ENCODE data around the gene SLC25A51. TPM values are rescaled to one million over a fixed set of nuclear protein-coding genes. Genes with fewer than 3 reads are reported as not detected.

Gene SLC25A51
- total RNA-seq, 1 donor: 103 TPM

DNA sequence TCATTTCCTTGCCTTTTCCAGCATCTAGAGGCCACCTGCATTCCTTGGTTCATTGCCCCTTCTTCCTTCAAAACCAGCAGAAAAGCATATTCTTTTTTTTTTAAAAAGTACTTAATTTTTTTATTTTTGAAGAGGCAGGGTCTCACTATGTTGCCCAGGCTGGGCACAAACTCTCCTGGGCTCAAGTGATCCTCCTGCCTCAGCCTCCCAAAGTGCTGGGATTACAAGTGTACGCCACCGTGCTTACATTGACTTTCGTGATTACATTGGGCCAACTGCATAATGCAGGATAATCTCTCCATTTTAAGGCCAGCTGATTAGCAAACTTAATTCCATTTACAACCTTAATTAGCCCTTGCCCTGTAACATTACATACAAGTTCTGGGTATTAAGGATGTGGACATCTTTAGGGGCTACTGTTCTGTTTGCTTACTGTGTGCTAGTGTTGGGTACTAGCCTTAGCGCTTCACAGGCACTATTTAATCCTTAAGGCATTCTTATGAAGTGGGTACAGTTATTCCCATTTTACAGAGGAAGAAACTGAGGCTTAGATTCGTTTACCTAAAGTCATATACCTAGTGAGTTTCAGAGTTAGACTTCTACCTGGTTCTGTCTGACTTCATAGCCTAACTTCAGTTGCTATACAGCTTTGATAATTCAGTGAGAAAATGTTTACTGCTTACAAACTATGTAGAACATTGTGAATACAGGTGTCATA, 33.7 kb downstream of the SLC25A51 start:
- no peak overlapping the region for H3K4me3 ChIP-seq (ENCODE audit: low read depth, low read length)
- TF ChIP-seq, protein P1, sequence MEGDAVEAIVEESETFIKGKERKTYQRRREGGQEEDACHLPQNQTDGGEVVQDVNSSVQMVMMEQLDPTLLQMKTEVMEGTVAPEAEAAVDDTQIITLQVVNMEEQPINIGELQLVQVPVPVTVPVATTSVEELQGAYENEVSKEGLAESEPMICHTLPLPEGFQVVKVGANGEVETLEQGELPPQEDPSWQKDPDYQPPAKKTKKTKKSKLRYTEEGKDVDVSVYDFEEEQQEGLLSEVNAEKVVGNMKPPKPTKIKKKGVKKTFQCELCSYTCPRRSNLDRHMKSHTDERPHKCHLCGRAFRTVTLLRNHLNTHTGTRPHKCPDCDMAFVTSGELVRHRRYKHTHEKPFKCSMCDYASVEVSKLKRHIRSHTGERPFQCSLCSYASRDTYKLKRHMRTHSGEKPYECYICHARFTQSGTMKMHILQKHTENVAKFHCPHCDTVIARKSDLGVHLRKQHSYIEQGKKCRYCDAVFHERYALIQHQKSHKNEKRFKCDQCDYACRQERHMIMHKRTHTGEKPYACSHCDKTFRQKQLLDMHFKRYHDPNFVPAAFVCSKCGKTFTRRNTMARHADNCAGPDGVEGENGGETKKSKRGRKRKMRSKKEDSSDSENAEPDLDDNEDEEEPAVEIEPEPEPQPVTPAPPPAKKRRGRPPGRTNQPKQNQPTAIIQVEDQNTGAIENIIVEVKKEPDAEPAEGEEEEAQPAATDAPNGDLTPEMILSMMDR (IDR thresholded peaks at IDR 0.05; ENCODE audit: insufficient read depth, low read depth, low read length): no peak
- DNase-seq (ENCODE audit: low read depth): no peak

DNA sequence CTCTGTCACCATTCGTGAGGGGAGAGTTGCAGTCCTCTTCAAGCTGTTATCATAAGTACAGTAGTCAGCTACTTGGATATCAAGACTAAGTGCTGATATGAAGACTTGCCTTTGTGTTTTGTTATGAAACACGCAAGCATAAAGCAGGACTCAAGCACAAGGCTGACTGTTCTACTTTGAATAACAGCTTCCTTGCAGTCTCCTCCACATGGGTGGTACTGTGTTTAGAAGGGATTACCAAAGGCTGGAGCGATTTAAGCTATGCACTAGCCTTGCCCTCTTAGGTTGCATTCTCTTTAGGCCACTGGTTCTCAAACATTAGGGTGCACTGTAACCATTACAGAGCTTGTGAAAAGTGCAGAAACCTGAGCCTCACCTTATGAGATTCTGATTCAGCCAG, 41.4 kb downstream of the SLC25A51 start:
- TF ChIP-seq, protein P1 (IDR thresholded peaks at IDR 0.05; ENCODE audit: insufficient read depth, low read depth, low read length): no peak
- no peak for DNase-seq (ENCODE audit: low read depth)
- no peak overlapping the region for H3K4me3 ChIP-seq (ENCODE audit: low read depth, low read length)

DNA sequence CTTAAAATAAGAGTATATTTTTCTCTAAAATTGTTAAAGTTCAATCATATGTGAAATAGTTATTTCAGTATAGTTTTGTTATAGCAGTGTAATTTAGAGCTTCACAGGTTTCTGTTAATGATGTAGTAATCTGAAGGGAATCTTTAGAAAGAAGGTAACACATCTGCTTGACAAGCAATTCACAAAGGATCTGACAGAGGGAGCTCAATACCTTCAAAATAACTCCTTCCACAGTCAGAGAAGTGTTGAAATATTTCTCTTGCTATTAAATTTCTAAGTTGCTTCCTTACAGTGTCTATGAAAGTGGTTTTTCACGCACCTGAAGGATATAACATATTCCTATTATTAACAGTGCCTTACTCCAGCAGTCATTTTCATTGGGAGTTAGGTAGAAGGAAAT, 44.9 kb downstream of the SLC25A51 start:
- H3K4me3 ChIP-seq (ENCODE audit: low read depth, low read length): no peak overlapping the region
- peak; percentile 28 for DNase-seq (ENCODE audit: low read depth)
- TF ChIP-seq, protein P1 (IDR thresholded peaks at IDR 0.05; ENCODE audit: insufficient read depth, low read depth, low read length): peak; percentile 22

DNA sequence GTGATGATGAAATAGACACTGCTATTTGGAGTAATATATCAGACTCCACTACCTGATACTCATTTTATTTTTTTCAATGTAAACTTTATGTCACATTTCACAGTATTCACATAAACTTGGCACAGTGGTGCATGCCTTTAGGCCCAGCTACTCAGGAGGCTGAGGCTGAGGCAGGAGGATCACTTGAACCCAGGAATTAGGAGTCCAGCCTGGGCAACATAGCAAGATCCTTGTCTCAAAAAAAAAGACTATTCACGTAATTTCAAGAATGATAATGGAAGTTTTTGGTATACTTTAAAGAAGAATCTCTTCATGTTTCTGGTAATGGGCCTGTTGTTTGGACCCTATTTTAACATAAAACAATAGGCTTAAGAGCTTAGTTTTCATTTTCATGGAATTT, 47.4 kb downstream of the SLC25A51 start:
- no peak overlapping the region for H3K4me3 ChIP-seq (ENCODE audit: low read depth, low read length)
- no peak for DNase-seq (ENCODE audit: low read depth)
- TF ChIP-seq, protein P1 (IDR thresholded peaks at IDR 0.05; ENCODE audit: insufficient read depth, low read depth, low read length): no peak

DNA sequence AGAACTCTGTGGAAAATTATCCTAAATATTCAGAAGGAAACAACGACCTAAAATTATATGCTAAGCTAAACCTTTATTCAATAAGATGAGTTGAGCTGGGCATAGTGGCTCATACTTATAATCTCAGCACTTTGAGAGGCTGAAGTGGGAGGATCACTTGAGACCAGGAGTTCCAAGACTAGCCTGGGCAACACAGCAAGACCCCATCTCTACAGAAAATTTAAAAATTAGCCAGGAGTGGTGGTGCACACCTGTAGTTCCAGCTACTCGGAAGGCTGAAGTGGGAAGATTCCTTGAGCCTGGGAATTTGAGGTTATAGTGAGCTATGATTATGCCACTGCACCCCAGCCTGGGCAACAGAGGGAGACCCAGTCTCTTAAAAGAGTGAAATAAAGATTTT, 51.7 kb downstream of the SLC25A51 start:
- no peak for DNase-seq (ENCODE audit: low read depth)
- no peak overlapping the region for H3K4me3 ChIP-seq (ENCODE audit: low read depth, low read length)
- TF ChIP-seq, protein P1 (IDR thresholded peaks at IDR 0.05; ENCODE audit: insufficient read depth, low read depth, low read length): no peak

DNA sequence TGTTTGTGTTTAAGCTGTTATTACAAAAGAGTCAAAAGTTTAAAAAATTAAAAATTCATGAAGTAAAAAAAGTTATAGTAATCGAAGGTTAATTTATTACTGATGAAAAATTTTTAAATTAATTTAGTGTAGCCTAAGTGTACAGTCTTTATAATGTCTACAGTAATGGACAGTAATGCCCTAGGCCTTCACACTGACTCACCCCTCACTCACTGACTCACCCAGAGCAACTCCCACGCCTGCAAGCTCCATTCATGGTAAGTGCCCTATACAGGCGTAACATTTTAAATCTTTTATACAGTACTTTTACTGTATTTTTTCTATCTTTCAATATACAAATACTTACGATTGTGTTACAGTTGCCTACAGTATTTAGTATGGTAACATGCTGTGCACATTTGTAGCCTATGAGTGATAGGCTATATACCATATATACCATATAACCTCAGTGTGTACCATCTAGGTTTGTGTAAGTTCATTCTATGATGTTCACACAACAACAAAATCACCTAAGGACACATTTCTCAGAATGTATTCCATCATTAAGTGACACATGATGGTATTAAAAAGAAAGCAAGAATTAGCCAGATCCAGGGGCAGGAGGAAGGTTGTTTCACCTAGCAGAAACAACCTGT, 63.2 kb downstream of the SLC25A51 start:
- peak; percentile 61 for DNase-seq (ENCODE audit: low read depth)
- H3K4me3 ChIP-seq (ENCODE audit: low read depth, low read length): no peak overlapping the region
- TF ChIP-seq, protein P1 (IDR thresholded peaks at IDR 0.05; ENCODE audit: insufficient read depth, low read depth, low read length): no peak

Data from fibroblast of villous mesenchyme (primary cell).